Measurements from ENCODE around the gene MRNIP. TPM values are rescaled to one million over a fixed set of nuclear protein-coding genes. Genes with fewer than 3 reads are reported as not detected.

MRNIP gene
- polyA plus RNA-seq, 4 donors, result 29.6 to 36.5 (median 30.9) TPM

DNA sequence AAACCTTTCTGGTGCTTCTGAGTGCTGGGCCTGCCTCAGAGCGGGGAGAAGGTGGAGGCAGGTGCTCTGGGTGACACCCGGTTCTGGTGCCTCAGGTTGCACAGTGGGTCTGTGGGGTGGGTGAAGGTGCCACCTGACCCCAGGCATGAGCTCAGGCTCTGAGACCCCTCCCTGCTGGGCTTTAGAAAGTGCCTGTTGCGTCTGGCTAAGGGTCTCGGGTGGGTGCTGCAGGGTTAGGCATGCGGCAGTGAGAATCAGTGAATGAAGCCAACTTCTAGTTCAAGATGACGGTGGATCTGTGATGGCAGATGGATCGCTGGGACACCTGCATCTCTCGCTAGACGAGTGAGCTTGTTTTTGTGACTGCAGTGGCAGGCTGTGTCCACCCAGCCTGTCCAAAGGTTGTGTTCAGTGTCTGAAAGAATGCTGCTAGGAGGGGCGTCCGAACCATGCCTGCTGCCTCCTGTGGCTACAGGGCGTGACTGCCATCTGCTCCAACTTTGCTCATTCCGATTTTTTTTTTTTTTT is 32.9 kb downstream of the MRNIP start:
- DNase-seq (ENCODE audit: low read depth in 4 of 4, low spot score in 3 of 4), result no peak

DNA sequence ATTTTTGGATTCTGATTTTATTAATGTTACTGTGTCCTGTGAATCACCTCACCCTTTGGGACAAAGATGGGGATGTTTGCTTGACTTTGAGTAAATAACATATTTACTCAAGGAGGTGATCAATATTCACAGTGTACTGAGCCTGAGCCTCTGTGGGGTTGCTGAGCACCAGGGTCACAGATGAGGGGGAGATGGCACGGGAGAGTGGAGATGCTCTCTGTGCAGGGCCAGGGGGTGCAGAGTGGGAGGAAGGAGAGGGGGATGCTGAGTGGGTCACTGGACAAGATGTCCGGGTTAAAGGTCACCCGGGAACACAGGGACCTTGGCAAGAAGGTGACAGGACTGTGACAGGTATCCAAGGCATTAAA is 33.9 kb downstream of the MRNIP start:
- DNase-seq (ENCODE audit: low read depth in 4 of 4, low spot score in 3 of 4), result no peak

DNA sequence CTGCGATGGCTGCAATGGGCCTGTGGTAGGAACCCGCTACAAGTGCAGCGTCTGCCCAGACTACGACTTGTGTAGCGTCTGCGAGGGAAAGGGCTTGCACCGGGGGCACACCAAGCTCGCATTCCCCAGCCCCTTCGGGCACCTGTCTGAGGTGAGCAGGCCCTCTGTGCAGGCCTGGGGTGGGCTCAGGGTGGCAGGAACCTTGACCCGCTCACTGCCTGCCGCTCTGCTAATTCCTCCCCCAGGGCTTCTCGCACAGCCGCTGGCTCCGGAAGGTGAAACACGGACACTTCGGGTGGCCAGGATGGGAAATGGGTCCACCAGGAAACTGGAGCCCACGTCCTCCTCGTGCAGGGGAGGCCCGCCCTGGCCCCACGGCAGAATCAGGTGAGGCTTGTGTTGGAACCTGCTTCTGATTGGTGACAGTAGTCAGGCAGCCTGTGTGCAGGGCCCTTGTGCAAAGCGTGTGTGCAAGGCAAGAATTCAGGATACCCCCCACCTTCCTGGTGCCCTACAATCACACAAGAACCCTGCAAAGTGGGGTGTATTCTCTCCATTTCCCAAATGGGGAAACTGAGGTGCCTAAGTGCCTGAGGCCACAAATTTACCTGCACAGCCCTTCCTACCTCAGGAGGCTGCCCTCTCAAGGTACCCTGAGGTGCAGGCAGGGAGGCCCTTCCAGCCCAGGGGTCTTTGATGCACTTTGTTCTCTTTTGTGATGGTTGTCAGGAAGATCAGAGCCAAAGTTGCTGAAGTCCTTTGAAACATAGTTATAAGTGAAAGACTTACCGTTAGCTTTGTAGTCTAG is 34.5 kb downstream of the MRNIP start:
- no peak for DNase-seq (ENCODE audit: low read depth in 4 of 4, low spot score in 3 of 4)

DNA sequence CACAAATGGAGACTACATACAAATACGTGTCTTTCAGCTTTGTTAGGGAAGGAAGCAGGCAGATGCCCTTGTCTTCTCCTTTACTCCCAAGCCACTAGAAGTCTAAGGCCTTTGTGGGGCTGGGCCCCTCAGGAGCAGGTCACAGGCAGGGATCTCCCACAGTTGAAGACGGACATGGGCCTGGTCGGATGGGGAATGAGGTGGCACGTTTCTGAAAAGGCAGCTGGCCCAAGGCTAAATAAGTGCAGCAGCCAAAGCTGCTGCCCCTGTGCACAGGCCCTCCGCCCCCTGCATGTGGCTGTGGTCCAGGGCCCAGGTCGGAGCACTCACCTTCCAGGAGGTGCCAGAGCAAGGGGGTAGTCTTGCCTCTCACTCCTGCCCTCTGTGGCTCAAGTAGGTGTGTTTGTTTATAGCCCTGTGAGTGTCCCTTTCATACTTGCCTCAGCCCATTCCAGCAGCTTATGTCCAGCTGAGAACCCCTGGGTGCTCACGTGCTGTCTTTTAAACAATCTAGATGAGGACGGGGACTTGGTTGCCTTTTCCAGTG is 36.1 kb downstream of the MRNIP start:
- DNase-seq (ENCODE audit: low read depth in 4 of 4, low spot score in 3 of 4), result no peak

DNA sequence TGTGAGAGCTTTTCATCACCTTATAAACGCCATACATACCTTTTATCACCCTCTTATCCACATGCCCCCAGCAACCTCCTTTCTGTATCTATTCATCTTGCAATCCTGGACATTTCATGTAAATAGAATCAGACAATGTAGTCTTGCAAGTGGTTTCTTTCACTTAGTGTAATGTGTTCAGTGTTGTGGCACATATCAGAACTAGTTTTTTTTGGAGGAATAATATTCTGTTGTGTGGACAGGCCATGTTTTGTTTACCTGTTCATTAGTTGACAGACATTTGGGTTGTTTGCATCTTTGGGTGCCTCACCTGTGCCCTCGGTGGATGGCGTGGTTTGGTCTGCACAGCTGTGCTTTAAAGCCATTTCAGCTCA is 36.6 kb downstream of the MRNIP start:
- no peak for DNase-seq (ENCODE audit: low read depth in 4 of 4, low spot score in 3 of 4)

DNA sequence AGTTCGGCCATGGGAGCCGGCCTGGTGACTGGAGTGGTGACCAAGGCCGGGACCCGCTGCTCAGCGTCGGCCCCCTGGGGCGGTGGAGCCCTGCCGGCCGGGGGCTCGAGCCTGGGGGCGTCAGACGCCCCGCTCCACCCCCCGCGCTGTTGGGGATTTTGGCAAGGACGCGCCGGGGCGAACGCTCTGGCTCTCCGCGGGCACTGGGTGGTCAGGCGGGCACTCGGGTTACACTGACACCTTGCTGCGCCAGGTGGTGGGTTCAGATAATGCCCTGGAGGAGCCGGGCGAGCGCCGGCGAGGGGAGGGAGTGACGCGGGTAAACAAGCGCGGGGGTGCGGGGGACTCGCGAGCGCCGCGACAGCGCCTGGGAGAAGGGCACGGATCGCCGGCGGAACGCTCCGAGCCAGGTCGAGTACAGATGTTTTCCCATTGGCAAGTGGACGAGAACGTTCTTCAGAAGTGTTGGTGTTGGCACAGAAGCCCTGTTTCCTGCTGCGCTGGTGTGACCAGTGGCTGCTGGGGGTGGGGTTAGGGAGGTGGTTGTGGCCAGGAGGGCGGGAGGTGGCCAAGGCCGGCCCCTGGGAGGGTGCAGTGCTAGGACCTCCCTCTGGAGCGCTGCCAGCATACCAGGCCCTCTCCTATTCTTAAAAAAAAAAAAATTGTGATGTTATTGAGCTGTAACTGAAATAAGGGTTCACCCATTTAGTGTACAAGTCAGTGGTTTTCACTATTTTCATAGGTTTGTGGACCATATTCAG is 37.1 kb downstream of the MRNIP start:
- peak in 3 of 4 donors; percentile 80 to 84 (median 84) for DNase-seq (ENCODE audit: low read depth in 4 of 4, low spot score in 3 of 4)

DNA sequence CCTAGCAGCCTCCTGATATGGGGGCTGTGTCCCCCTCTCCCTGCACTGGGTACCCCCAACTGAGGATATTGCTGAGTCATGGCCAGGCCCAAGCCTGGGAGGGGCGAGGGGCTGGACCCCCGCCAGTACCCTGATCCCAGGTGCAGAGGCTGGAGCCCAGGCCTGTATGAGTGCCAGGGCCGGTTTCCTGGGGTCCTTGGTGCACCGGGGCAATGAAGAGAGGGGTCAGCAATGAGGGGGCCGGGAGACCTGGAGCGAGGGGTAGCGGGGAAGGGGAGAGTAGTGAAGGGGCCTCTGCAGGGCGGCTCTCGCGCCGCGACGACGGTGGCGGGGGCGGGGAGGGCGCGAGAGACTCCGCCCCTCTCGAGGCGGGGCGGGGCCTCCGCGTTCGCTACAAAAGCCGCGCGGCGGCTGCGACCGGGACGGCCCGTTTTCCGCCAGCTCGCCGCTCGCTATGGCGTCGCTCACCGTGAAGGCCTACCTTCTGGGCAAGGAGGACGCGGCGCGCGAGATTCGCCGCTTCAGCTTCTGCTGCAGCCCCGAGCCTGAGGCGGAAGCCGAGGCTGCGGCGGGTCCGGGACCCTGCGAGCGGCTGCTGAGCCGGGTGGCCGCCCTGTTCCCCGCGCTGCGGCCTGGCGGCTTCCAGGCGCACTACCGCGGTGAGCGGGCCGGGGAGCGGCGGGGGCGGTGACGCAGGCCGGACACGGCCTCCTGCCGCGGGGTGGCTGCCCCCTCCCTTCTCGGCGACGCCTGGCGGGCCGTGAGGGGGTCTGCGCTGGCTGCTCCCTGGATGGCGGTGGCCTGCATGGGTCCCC is 37.9 kb downstream of the MRNIP start, which contains the start of gene SQSTM1:
Gene SQSTM1 (plus strand): TSS at position 423 of the 815 bp plus-strand sequence. CDS start 32 bp downstream, at position 455.
- peak in 3 of 4 donors; percentile 78 to 86 (median 79) for DNase-seq (ENCODE audit: low read depth in 4 of 4, low spot score in 3 of 4)

DNA sequence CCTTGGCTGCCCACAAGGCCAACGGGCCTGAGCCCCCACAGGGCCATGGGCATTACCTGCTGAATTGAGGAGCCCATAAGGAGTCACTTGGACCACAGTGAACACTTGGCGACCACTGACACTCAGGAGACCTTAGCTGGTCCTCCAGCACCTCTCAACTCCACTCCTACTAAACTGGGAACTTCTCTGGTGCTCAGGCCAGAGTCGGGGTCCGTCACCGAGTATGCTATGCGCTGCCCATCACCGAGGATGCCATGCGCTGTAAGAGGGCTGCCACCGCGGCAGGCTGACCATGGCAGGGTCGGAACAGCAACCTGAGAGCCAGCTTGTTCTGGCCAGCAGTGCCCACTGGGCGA is 38.5 kb downstream of the MRNIP start:
- DNase-seq (ENCODE audit: low read depth in 4 of 4, low spot score in 3 of 4), result no peak

DNA sequence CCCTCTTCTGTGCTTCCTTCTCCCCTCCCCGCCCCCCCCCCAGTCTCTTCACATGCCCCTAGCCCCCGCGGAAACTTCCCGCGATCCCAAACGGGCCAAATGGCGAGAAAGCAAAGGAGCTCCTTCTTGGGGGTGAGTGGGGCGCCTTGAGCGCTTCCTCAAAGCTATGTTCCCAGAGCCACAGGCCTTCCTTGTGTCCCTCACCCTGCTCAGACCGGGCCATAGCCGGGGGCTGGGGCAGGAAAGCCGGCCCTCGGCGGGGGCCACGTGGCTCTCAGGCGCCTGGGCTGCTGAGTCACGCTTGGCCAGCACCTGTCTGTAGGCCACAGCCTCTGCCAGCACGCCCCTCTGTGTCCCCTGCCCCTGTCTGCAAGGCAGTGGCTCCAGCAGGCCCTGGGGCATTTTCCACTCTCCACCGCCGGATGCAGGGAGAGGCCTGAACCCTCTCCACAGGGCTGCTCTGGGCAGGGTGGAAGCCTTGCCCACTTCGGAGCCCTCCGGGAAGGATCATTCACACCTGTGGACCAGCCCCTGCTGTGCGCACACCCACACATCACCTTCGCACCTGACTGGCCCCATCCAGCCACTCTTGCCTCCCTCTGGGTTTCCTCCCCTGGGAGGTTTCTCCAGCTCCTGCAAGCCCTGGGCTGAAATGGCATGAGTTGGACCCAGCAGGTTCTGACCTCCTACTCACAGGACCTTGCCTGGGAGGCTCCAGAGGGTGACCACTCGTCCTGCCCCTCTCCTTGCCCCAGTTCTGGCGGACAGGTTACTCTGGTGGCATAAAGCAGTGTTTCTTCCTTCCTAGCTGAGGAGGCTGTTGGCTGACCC is 39.1 kb downstream of the MRNIP start:
- no peak for DNase-seq (ENCODE audit: low read depth in 4 of 4, low spot score in 3 of 4)

DNA sequence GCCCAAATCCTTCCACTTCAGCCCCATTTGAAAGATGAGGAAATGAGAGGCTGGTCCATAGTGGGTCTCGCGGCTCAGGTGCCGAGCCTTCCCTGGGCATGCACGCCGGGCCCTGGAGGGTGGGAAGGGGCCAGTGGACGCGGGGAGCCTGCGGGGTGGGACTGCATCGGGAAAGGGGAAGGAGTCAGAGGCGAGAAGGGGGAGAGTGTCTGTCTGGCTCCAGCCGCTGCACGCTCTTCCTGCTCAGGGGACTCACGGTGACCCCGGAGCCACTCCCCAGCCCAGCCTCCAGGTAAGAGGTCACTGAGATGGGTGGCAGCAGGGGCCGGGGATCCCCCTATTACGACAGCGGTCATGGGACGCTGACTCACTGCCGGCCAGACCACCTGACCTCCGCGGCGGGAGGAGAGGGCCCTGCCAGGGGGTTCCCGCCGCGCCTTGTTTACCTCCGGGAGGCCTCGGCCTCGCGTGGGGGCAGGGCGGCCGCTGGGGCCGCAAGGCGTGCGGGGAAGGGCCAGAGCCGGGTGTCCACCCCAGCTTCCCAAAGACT is 39.8 kb downstream of the MRNIP start:
- peak in 2 of 4 donors; percentile 72 to 81 for DNase-seq (ENCODE audit: low read depth in 4 of 4, low spot score in 3 of 4)

DNA sequence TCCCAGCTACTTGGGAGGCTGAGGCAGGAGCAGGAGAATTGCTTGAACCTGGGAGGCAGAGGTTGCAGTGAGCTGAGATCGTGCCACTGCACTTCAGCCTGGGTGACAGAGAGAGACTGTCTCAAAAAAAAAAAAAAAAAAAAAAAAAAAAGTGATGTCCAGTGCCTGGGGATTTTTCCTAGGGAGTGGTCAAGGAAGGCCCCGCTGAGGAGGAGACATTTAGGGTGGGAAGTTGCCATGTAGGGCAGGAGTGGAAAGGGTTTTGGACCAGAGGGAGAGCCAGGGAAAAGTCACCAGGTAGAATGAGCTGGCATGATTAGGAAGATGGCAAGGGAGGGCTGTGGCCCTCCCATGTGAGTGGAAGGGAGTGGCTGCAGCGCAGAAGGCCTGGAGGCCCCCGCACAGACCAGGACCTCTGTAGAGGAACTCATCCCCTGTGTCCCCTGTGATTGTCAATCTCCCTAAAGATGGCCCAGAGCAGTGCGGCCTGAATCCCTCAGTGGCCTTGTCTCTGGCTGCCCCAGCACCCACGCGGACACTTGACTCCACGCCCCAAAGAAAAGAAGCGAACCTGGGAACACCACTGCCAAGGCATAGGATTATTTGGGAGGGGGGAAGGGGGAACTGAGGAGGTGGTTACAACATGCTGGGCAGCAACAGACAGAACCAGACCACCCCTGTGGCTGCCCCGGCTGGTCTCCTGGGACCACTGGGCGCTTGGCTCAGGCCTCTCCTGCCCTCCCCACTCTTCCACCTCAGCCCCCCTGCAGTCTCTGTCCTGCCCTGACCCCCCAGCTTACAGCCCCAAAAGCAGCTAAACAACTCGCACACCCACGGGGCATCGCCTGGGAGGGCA is 40.5 kb downstream of the MRNIP start:
- DNase-seq (ENCODE audit: low read depth in 4 of 4, low spot score in 3 of 4), result no peak

DNA sequence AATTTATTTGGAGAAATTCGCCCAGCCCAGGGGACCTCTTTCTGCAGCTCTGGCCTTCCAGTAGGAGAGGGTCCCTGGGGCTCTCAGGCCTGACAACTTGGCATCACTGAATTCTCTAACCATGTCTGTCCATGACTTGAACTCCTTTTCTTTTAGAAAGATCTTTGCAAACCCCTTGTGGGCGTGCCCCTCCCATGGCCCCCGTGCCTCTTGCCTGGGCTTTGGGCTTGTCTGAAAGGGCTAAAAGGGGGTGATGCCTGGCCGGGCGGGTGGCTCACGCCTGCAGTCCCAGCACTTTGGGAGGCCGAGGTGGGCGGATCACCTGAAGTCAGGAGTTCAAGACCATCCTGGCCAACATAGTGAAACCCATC is 41.2 kb downstream of the MRNIP start:
- no peak for DNase-seq (ENCODE audit: low read depth in 4 of 4, low spot score in 3 of 4)

DNA sequence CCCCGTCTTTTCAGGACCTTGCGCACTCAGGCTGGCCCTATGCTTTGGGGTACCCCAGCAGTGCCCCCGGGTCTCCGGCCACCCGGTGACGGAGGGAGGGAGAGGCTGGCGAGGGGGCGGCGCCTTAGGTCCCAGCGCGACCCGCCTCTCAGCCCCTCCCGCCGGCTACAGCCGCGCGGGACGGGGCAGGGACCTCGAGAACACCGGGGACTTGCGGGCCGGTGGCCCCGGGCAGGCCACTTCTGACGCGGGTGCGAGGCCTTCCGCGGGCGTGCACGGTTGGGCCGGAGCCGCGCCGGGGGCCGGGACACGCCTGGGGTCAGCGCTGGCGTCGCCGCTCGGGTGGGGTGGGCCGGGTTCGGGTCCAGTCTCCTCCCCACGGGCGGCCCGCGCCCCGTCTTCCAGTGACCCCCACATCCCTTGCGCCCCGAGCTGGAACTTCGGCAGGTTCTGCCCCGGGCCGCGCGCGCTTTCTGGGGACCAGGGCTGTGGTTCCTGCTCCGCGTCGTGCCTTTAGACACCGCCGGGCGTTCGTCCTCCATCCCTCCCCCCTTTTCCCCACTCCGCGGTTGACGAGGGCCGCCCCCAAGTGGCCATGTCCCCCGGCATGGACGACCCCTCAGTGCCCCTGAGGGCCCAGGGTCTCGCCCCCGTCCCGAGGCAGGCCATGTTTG is 41.7 kb downstream of the MRNIP start:
- no peak for DNase-seq (ENCODE audit: low read depth in 4 of 4, low spot score in 3 of 4)

DNA sequence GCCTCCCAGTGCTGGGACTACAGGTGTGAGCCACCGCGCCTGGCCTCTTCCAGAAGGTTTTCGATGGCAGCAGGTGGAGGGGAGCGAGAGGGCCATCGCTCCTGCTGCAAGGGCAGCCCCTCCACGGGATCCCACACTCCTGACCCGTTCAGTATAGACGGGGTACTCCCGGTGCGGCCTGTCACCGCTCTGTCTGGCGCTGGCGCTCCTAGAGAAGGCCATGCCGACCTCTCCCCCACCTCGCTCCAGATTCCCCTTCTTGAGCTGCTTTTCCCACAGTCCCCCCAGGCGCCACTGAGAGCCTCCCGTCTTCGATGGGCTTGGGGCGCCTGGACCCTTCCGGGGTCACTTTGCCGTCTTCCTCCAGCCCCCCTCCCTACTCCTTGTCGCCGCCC is 42.2 kb downstream of the MRNIP start:
- no peak for DNase-seq (ENCODE audit: low read depth in 4 of 4, low spot score in 3 of 4)

DNA sequence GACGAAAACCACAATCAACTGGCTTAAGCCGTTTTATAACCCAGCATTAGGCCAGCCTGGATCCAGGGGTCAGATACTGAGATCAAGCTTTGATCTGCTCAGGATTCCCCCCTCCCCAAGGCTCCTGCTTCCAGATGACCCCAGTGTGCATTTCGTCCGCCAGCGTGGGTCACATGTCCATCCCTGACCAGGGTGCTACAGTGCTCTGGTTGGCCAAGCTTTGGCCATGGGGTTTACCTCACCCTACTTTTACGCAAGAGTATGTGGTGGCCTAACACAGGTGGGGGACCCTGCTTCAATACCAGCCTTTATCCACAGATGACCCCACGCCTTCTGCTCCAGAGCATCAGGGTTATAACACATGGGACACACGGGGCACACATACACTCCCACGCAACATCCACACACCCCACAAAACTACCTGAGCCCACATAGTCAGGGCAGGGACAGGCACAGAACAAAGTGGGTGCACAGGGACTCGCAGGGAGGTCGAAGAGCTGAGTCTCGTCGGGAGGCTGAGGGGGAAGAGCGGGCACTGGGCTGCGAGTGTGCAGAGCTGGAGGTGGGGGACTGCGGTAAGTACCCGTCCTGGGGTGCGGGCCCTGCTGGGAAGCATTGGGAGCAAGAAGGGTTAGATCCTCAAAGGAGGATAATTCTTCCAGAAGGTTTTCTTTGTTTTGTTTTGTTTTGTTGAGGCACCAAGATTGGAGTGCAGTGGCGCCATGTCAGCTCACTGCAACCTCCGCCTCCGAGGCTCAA is 42.9 kb downstream of the MRNIP start:
- DNase-seq (ENCODE audit: low read depth in 4 of 4, low spot score in 3 of 4), result no peak

DNA sequence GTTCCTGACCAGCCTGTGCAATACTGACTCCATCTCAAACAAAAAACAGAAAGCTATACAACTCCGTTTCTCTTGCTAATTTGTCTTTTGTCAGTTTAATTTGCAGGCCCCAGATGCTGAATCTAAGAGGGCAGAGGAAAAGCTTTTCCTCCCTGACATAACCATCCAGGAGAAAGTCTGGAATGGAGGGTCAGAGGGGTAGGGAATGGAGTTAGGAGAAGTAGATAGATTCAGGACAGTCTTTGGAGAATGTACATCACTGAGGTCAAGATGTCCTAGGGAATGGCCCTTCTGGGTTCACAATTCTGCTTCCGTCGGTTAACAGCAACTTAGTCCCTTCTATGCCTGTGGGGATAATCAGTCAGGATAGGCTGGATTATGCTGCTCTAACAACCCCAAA is 44.5 kb downstream of the MRNIP start:
- no peak for DNase-seq (ENCODE audit: low read depth in 4 of 4, low spot score in 3 of 4)

DNA sequence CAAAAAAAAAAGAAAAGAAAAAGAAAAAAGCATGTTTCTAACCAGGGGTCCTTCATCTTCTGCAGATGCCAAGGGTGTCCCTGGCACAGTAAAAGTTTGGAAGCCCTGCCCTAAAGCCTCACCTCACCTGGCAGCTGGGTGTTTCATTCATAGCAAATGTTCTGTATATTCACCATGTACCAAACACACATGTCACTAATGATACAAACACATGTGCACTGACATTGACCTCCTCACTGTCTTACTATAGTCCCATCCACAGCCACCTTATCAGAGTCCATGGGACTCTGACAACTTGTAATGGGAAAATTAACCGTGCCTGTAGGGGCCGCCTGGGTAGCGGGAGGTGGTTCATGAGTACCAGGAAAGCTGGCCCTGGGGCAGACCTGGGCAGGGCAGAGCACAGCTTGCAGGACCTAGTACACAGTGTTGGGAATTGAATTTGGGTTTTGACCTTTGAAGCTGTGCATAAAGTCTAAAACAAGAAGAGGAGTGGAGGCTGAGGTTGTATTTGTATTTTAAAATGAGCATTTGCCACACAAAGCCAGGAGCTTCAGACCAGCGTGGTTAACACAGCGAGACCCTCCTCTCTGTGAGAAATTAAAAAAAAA is 45.5 kb downstream of the MRNIP start:
- DNase-seq (ENCODE audit: low read depth in 4 of 4, low spot score in 3 of 4), result no peak
